Sigmoid colon (tissue), 7 donors: Measurements from ENCODE around the gene HAUS3. TPM values are rescaled to one million over a fixed set of nuclear protein-coding genes. Genes with fewer than 3 reads are reported as not detected.

Source experiments
- DNase-seq: peaks from one replicate; pipeline ENCODE4 v3.0.0-alpha.2; 2019
- H3K27ac ChIP-seq, 4 donors: fragments of 200-600 bp; sonication (generic); one replicate each; pipeline ENCODE4 v1.5.1; 2016 to 2019; ENCODE audit warnings: mild to moderate bottlenecking in 1 of 4
- H3K27me3 ChIP-seq, 3 donors: fragments of 200-600 bp; sonication (generic); one replicate each; pipeline ENCODE4 v1.5.1; 2019; ENCODE audit warnings: mild to moderate bottlenecking in 1 of 3
- H3K36me3 ChIP-seq, 4 donors: fragments of 200-600 bp; sonication (generic); one replicate each; pipeline ENCODE4 v1.5.1; 2016 to 2019
- H3K4me1 ChIP-seq, 4 donors: fragments of 200-600 bp; sonication (generic); one replicate each; pipeline ENCODE4 v1.5.1; 2017 to 2019
- H3K4me3 ChIP-seq, 4 donors: fragments of 200-600 bp; sonication (generic); one replicate each; pipeline ENCODE4 v1.5.1; 2017 to 2019; ENCODE audit warnings: mild to moderate bottlenecking in 2 of 4, moderate library complexity in 1 of 4
- H3K9me3 ChIP-seq, 4 donors: fragments of 200-600 bp in 3 of 4; sonication (generic) in 3 of 4; one replicate each; pipeline versions ENCODE4 v1.5.1 to v1.6.1; 2013 to 2019
- EP300 ChIP-seq, 4 donors: sonication (generic); formaldehyde crosslinking; IDR thresholded peaks; one replicate each; pipeline ENCODE4 v1.6.1; 2017; ENCODE audit warnings: antibody characterized with exemption in 4 of 4
- POLR2A ChIP-seq, 2 donors: fragments of 450-650 bp; IDR thresholded peaks; one replicate each; pipeline ENCODE4 v1.6.1; 2016; ENCODE audit warnings: antibody characterized with exemption in 2 of 2, mild to moderate bottlenecking in 2 of 2, moderate library complexity in 2 of 2
- POLR2AphosphoS5 ChIP-seq, 4 donors: sonication (generic); formaldehyde crosslinking; IDR thresholded peaks; one replicate each; pipeline ENCODE4 v1.6.1; 2017; ENCODE audit warnings: antibody characterized with exemption in 4 of 4
- WGBS, 2 donors: extraction: QIAGEN DNeasy Blood & Tissue Kit; methylation state at CpG; one replicate each; pipeline ENCODE4 v1.1.7; 2013; 5-methylcytosine and 5-hydroxymethylcytosine counted together
- intact Hi-C: fragments of 100-400 bp; cut with DNase I; formaldehyde crosslinking; loops from one replicate; pipeline ENCODE4 v1.15.1; 2023
- polyA plus RNA-seq, 3 donors: library from polyadenylated mRNA; stranded (reverse); fragments of 200-250 nt; gene quantifications; one replicate each; pipeline ENCODE4 v1.2.3, GENCODE V29; 2013
- total RNA-seq, 4 donors: library from RNA; depleted of rRNA; stranded (reverse); fragments of >200 nt; gene quantifications; one replicate each; pipeline ENCODE4 v1.1.0, GENCODE V29; 2016
- TF ChIP-seq, protein P1 (sequence below), 4 experiments: fragments of 450-650 bp in 3 of 4; fragments of 200-600 bp in 1 of 4; IDR thresholded peaks; one replicate each; pipeline ENCODE4 v1.5.1; 2016 to 2019; ENCODE audit warnings: antibody characterized with exemption in 4 of 4, mild to moderate bottlenecking in 3 of 4, moderate library complexity in 2 of 4
- donor health status: healthy with polysubstance abuse.
- donor health status: Bipolar disorder and iron deficiency.
- donor health status: healthy.

Gene HAUS3
- total and polyA plus RNA-seq, 7 donors: 3.2 to 18.5 (median 12.1) TPM

DNA sequence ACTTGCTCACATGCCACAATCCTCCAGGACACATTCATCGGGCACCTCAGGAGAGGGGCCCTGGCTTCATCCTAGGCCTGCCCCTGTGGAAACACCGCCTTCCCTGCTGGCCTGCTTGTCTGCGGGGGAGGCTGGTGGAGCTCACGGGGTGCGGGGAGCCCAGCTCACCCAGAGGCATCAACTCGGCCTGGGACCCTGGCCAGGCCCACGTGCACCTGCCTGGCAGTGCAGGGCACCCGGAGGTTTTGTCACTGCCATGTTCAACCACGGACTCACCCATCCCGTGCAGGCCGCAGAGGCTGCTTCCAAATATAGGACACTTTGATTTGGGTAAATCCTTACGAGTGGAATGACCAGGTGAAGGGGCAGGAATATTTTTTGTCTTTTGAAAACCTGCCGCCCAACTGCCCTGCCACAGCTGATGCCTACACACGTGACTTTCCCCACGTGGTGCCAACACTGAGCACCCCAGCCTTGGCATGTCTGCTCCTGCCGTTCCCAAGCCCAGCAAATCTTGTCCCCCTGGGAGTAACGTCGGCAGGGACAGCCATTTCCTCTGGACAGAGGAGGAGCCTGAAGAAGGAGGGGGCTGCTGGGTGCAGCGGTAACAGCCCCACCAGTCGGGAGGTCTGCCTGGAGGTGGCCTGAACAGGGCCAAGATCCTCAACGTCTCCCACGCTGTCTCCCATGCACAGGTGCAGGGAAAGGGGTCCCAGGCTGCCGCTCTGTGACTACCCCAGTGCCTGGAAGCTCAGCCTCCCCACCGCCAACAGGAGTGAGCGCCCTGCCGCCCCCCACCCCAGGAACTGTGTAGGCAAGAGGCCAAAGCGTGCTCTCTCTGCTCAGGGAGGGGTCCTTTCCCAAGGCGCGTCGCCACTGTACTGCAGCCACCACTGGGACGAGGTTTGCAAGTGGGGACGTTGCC is 11.5 kb upstream of the HAUS3 start:
- H3K36me3 ChIP-seq: peaks cover 17 to 67% (median 46%) of the 10 kb centered on the region in 4 donors

DNA sequence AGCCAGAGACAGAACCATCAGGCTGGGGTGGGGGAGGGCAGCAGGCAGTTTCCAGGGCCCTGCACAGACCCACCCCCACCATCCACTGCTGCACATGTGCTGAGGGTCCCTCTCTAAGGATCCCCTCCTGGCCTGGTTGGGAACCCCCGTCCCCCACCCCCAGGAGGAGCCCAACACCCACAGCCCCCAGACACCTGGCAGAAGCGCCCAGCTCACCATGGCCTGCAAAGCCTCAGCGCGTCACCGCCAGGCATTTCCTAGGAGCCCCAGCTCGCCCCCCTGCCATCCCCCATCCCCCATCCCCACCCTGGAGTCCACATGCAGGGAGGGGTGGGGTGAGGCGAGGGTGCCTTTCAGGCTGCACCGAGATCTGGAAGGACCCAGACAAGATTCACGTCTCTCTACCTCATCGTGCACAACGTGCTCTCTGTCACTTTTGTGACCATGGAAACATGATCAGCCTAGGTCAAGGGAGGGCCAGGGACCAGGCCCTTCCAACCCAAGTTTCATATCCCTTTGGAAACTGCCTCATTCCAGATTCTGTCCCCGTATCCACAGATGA is 10.7 kb upstream of the HAUS3 start:
- Histone ChIP-seq H3K4me1 (peaks cover 0 to 37% (median 29%) of the 10 kb centered on the region in 4 donors), H3K9me3 (no peaks in the 10 kb centered on the region), H3K27ac (no peak overlapping the region)

More for the DNA sequence above, 11.5 kb upstream of the HAUS3 start:
- Histone ChIP-seq H3K27me3 (no peaks in the 10 kb centered on the region), H3K4me3 (no peak overlapping the region), H3K9me3 (no peaks in the 10 kb centered on the region), H3K27ac (no peak overlapping the region), H3K4me1 (peaks cover 0 to 45% (median 37%) of the 10 kb centered on the region in 4 donors)
- TF ChIP-seq, protein P1, sequence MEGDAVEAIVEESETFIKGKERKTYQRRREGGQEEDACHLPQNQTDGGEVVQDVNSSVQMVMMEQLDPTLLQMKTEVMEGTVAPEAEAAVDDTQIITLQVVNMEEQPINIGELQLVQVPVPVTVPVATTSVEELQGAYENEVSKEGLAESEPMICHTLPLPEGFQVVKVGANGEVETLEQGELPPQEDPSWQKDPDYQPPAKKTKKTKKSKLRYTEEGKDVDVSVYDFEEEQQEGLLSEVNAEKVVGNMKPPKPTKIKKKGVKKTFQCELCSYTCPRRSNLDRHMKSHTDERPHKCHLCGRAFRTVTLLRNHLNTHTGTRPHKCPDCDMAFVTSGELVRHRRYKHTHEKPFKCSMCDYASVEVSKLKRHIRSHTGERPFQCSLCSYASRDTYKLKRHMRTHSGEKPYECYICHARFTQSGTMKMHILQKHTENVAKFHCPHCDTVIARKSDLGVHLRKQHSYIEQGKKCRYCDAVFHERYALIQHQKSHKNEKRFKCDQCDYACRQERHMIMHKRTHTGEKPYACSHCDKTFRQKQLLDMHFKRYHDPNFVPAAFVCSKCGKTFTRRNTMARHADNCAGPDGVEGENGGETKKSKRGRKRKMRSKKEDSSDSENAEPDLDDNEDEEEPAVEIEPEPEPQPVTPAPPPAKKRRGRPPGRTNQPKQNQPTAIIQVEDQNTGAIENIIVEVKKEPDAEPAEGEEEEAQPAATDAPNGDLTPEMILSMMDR (IDR thresholded peaks at IDR 0.05): no peak
- no peak for TF ChIP-seq POLR2A (IDR thresholded peaks at IDR 0.05)
- TF ChIP-seq POLR2AphosphoS5 (IDR thresholded peaks at IDR 0.05): no peak
- TF ChIP-seq EP300 (IDR thresholded peaks at IDR 0.05): no peak
- DNase-seq: peak; percentile 62
- WGBS, 2 donors: 90 to 91% methylated on average over 32 of the region's 32 CpGs
- intact Hi-C loops: no loop called here

DNA sequence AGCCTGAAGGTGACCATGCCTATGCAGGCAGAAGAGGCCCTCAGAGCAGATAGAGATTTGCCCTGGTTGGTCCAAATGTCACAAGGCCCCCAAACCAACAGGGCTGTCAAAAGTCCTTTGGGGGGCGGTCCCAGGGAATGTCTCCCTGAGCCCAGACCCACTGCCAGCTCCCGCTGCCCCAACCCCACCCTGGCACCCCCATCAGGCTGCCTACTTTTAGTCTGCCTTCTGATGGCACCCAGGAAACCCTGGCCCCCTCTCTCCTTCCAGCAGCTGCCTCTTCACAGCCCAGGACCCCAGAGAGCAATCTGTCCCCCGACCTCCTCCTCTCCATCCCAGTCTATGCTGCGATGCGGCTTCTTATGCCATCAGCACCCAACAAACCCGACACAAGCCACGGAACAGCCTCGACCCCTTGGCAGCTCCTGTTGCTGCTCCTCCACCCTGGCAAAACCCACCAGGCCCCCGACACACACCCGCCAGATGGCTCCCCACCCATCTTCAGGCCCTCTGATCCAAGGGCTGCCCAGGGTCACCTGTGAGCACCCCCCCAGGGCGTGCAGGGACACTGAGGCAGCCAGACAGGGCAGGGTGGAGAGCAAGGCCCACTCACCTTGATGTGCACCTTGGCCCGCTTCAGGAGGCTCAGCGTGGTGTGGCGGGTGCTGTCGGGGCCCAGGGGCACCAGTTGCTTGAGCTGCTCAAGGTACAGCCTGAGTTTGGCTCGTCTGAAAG is 10.0 kb upstream of the HAUS3 start:
- WGBS, 2 donors: 94 to 95% methylated on average over 16 of the region's 16 CpGs
- TF ChIP-seq POLR2AphosphoS5 (IDR thresholded peaks at IDR 0.05): no peak
- no peak for TF ChIP-seq POLR2A (IDR thresholded peaks at IDR 0.05)
- no peak for TF ChIP-seq EP300 (IDR thresholded peaks at IDR 0.05)
- TF ChIP-seq, protein P1 (IDR thresholded peaks at IDR 0.05): no peak
- peaks cover 17 to 81% (median 51%) of the 10 kb centered on the region in 4 donors for H3K36me3 ChIP-seq
- H3K27me3 ChIP-seq: no peaks in the 10 kb centered on the region
- H3K27ac ChIP-seq: no peak overlapping the region
- H3K9me3 ChIP-seq: no peaks in the 10 kb centered on the region
- peak; percentile 56 for DNase-seq
- intact Hi-C loops: no loop called here
- H3K4me3 ChIP-seq: no peak overlapping the region
- peaks cover 0 to 31% (median 22%) of the 10 kb centered on the region in 4 donors for H3K4me1 ChIP-seq

More for the DNA sequence above, 10.7 kb upstream of the HAUS3 start:
- WGBS, 2 donors: 89 to 91% methylated on average over 12 of the region's 12 CpGs
- intact Hi-C loops: no loop called here
- TF ChIP-seq EP300 (IDR thresholded peaks at IDR 0.05): no peak
- TF ChIP-seq, protein P1 (IDR thresholded peaks at IDR 0.05): no peak
- TF ChIP-seq POLR2A (IDR thresholded peaks at IDR 0.05): no peak
- TF ChIP-seq POLR2AphosphoS5 (IDR thresholded peaks at IDR 0.05): no peak
- no peak overlapping the region for H3K4me3 ChIP-seq
- no peak for DNase-seq
- no peaks in the 10 kb centered on the region for H3K27me3 ChIP-seq
- peaks cover 17 to 75% (median 49%) of the 10 kb centered on the region in 4 donors for H3K36me3 ChIP-seq

DNA sequence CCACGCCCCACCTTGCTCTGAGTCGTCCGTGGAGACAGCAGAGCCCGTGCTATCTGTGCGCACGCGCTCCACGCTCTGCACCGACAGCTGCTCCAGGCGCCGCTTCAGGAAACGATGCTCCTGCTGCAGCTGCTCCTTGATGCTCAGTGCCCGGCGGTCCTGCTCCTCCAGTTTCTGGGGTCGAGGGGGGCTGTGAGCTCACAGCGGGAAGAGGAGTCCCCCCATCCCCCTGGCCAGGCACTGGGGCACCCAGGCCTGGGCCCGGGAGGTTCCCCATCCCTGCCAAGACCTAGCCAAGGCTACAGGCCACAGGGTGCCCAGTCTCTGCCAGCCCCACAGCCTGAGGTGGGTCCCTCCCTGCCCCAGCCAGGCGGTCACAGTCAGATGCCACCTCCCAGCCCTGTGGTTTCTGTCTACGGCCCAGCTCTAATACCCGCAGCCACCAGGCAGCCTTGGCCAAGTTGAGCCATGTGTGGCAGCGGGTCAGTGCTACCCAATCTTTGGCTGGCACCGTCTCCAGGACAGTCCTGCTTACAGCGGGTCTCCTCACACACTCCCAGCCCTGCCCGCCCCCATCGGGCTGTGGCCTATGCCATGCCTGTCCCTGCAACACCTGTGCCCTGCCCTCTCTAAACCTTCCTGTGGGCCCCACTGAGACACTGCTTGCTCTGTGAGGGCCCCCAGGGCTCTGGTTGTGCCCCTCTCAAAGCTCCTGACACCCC is 9.3 kb upstream of the HAUS3 start:
- WGBS, 2 donors: 92 to 94% methylated on average over 25 of the region's 25 CpGs
- Histone ChIP-seq H3K4me1 (peaks cover 0 to 24% (median 15%) of the 10 kb centered on the region in 4 donors), H3K4me3 (no peak overlapping the region), H3K27ac (no peak overlapping the region), H3K36me3 (peaks cover 17 to 84% (median 51%) of the 10 kb centered on the region in 4 donors), H3K27me3 (no peaks in the 10 kb centered on the region), H3K9me3 (no peaks in the 10 kb centered on the region)
- intact Hi-C loops: no loop called here
- DNase-seq: peak; percentile 62
- TF ChIP-seq, protein P1 (IDR thresholded peaks at IDR 0.05): no peak
- TF ChIP-seq POLR2AphosphoS5 (IDR thresholded peaks at IDR 0.05): no peak
- TF ChIP-seq POLR2A (IDR thresholded peaks at IDR 0.05): no peak
- TF ChIP-seq EP300 (IDR thresholded peaks at IDR 0.05): no peak
